Measurements from ENCODE around the gene SPR.

DNA sequence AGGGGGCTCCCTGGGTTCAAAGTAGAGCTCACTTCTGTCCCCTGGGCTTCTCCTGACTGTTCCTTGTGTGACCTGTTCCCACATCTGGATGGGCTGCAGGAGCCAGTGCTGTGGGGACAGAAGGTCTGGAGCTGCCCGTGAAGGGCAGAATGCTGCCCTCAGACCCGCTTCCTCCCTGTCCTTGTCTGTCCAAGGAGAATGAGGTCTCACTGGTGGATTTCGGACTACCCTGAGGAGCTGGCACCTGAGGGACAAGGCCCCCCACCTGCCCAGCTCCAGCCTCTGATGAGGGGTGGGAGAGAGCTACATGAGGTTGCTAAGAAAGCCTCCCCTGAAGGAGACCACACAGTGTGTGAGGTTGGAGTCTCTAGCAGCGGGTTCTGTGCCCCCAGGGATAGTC is 45.6 kb downstream of the SPR start:
- no peak for TF ChIP-seq ZNF274 (IDR thresholded peaks at IDR 0.05; ENCODE audit: low read depth, low read length)
- no peak for TF ChIP-seq YY1 (IDR thresholded peaks at IDR 0.05; ENCODE audit: insufficient read depth, insufficient read length)
- TF ChIP-seq SUZ12 (IDR thresholded peaks at IDR 0.05; ENCODE audit: extremely low read depth, insufficient read depth, insufficient read length) = no peak

Data from NT2/D1 (cell line).